LHCN-M2 (cell line): ENCODE results near the gene HPS3. TPM values are rescaled to one million over a fixed set of nuclear protein-coding genes. Genes with fewer than 3 reads are reported as not detected.
"Not testable (repeated sequence)": the region's sequence is repeated elsewhere in the genome, so short reads cannot be mapped to it uniquely, and the experiment has no call there.

ENCODE experiments used
- DNase-seq: peaks from one replicate; pipeline ENCODE4 v3.0.0-alpha.2; 2012; ENCODE audit warnings: low read depth
- total RNA-seq: library from RNA; depleted of rRNA; stranded (reverse); fragments of >200 nt; gene quantifications from 2 replicates; pipeline ENCODE4 v1.2.3, GENCODE V29; 2014

The HPS3 gene
- total RNA-seq, 1 experiment from 2014 or later: 32.1 TPM

DNA sequence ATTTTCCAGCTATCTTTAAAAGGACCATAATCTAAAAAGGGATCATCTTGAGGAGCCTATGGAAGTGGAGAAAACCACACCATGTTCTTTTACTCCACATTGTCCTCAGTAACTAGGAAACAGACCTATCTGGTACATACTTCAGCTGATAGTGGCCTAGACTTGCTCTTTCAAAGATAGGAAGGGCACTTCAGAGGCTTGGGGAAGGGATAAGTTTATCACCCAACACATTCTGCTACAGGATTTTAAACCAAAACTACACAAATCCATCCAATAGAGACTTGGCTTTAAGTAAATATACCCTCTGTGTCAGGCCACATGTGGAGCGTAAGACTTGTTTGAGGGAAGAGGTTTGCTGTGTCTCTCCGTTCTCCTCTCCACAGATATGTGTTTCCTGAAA is 56.8 kb downstream of the HPS3 start:
- DNase-seq: no peak

DNA sequence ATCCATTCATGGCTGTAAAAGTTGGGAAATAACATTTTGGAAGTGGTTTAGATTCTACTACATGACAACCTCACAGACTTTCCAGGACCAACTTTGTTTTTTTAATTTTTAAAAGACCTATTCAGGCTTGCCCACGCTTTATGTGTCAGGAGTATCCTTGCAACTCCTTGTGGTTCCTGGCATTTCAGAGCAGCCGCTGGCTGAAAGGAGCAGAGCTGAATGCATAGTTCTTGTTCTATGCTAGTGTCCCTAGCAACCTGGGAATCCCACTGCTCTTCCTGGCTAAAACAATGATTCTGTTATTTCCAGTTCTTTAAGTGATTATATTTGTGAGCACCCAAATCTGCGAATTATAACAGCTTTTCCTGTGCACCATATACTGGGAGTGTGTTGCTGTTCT is 57.3 kb downstream of the HPS3 start:
- DNase-seq: no peak

DNA sequence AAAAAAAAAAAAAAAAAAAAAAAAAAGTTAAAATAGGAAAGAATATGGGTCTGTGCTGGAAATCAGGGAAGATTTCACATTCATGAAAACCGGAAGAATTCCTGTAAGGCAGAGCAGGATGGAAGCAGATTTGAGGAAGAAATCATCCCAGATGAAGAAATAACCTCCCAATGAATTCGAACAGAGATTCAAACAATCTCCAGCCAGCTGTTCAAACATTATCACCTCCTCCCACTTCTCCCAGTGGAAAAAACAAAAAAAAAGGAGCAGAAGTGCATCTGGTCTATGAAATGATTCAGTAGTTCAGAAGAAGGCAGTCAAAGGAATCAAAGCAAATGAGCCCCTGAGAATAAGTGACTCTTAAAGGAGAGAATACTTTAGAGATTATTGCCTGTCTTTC is 59.1 kb downstream of the HPS3 start:
- peak; percentile 60 for DNase-seq

DNA sequence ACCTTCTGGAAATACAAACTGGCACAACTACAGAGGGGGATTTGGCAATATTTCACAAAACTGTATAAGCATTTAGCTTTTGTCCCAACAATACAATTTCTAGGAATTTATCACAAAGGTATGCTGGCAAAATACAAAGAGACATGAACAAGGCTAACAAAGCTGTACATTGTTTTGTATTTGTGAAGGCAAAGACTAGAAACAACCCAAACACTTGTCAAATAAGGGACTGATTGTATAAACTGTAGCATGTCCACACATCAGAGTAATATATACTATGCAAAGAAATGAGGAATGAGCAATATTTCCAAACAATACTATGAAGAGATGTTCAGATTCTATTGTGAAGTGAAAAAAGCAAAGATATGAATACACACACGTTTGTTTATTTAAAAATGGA is 65.8 kb downstream of the HPS3 start:
- DNase-seq: no peak

DNA sequence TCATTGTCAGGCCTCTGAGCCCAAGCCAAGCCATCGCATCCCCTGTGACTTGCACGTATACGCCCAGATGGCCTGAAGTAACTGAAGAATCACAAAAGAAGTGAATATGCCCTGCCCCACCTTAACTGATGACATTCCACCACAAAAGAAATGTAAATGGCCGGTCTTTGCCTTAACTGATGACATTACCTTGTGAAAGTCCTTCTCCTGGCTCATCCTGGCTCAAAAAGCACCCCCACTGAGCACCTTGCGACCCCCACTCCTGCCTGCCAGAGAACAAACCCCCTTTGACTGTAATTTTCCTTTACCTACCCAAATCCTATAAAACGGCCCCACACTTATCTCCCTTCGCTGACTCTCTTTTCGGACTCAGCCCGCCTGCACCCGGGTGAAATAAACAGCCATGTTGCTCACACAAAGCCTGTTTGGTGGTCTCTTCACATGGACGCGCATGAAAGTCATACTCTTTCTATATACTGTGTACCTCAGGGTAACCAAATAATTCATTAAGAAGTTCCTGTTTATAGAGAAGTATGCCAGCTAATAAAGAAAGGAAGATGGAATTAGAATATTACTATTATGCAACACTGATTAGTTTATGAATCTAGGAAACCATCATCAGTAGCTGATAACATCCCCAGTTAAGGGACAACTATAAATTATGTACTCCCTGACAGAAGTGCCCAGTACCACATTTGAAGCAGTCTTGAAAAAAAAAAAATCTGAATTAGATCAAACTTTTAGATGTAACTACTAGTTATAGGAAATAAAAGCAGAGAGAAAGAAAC is 67.6 kb downstream of the HPS3 start:
- not testable (repeated sequence) for DNase-seq

DNA sequence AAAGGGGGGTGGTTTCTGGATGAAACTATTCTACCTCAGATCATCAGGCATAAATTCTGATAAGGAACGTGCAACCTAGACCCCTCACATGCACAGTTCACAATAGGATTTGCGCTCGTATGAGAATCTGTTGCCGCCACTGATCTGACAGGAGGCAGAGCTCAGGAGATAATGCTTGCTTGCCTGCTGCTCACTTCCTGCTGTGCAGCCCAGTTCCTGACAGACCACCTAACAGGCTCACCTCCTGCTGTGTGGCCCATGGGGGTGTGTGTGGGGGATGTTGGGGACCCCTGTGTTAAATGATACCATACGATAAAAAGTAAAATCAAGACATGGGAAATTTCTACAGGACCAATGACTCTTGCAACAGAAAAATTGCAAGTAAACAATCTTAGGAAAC is 68.2 kb downstream of the HPS3 start:
- no peak for DNase-seq

DNA sequence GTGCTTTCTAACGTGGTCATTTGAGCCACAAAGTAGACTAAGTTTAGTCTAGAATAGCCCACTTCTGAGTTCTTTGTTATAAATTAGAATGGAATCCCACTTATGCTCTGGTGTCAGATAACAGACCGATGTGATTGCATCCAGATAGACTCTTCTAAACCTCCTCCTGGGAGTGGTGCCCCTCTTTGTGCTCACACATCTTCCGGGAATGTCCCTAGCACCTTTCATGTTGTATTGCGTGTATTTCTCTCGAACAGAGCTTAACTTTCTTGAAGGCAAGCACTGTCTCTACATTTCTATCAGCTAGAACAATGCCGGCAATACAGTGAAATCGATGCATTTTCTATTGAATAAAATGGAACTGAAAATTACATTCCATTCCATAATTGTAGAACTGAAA is 69.2 kb downstream of the HPS3 start:
- DNase-seq: no peak

DNA sequence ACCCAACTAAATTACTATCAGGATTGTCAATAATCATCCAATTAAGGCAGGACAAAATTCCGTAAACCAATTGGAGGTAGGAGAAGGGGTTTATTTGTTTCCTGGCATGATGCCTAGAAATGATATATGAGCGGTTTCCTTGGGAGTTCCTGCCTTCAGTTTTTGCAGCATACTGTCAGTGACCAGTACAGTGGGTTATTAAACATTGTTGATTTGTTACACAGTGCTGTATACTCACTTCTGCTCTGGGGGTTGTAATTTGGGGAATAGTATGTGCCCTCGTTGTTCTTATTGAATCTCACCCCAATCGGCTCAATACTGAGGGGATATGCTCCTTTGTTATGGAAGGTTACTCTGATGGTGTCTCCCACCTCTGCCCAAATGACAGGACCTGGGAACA is 70.0 kb downstream of the HPS3 start:
- DNase-seq: peak; percentile 24

DNA sequence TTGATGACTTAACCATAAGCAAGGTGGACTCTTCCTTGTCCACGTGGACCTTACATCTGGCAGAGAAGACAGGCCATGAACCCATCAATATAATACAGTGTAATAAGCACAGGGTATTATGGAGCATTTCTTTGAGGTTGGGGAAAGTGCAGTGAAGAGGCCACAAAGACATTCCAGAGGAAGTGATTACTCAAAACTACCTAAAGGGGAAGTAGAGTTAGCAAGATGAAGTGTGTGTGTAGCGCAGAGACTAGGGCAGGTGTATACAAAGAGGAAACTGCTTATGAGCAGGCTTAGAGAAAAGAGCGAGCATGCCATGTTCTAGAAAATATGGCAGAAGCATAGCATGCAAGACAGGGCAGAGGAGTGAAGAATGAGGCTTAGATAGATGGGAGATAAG is 74.3 kb downstream of the HPS3 start:
- DNase-seq: no peak

DNA sequence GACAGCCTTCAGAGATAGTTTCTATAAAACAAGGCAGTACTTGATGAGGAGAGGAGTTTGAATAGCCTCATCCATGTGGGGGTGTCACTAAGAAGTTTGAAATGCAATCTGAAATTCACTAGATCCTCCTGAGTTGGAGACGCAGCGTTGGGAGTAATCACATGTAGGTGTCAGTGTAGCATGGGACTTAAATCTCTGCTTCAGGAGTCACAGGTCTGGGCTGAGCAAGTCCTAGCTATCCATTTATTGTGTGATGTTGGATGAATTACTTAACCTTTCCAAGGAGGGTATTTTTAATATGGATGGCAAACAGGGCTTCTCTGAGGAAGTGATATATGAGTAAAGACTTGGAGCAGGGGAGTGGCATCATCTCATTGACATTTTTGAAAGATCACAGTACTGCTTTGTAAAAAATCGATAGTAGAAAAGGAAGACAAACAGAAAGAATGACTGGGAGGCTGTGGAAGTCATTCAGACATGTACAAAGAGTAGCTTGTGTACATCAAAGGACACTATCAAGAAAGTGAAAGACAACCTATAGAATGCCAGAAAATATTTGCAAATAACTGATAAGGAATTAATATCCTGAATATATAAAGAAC is 75.1 kb downstream of the HPS3 start:
- DNase-seq: no peak

DNA sequence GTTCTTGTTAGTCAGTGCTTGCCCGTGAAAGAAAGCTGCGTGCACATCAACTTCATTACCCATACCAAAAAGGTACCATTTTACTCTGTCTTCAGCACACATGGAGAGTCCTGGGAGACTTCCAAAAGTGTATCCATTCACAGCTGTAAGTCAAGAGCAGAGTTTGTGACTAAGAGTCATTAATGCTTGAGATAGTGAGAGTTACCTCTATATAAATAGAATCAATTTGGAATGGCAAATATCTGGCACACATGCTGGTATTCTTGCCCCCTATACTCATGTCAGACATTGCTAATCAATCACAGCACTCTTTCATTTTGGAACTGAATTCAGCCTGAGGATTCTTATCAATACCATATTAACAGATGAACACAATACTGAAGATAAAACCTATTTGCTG is 78.0 kb downstream of the HPS3 start:
- DNase-seq: no peak

DNA sequence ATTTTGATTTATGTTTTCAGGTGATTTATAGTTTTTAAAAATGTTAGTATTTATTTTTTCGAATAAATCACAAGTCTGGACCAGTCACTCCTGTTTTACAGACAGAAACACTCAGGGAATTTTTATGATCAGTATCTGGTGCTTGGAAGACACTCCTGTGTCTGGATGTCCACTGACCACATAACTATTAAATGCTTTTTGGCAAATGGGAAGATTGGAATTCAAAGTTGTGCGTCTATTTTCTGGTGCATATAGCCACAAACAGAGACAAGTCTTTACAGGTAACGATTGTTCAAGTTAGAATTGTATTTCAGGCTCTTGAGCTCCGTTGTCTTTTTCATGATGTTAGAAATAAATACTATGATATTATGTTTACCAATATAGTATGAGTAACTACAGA is 80.0 kb downstream of the HPS3 start:
- no peak for DNase-seq

DNA sequence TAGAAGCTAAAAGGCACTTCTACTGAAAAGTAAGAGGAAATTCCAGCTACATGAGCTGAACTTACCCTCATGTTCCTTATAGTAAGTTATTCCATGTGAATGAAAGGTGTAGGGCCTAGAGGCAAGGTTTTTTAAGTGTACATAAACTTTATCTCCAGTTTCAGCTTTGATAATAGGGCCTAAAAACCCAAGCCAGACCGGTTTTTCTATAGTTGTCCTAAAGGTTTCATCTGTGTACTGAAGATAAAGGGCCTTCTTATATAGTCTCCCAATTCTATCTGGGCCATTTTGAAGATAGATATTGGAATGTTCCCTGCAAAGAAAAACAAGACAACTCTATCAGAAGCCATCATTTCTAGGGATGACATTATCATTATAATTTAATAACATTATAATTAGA is 82.9 kb downstream of the HPS3 start:
- no peak for DNase-seq

DNA sequence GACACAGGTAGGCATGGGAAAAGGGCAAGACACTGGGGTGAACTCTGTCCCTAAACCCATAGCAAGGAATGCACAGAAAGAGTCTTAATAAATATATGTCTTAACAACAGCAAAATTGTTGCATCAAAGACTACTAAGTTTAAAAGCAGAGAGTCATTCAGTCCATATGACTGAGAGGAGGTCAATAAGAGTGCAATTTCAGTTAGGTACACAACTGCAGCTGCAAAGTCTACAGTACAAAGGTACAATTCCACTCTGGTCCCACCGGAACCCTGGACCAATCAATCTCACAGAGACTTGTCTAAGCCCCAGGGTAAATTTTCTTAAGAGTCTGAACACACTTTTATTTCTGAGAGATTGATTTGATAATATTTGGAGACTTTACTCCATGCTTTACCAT is 85.3 kb downstream of the HPS3 start:
- no peak for DNase-seq

DNA sequence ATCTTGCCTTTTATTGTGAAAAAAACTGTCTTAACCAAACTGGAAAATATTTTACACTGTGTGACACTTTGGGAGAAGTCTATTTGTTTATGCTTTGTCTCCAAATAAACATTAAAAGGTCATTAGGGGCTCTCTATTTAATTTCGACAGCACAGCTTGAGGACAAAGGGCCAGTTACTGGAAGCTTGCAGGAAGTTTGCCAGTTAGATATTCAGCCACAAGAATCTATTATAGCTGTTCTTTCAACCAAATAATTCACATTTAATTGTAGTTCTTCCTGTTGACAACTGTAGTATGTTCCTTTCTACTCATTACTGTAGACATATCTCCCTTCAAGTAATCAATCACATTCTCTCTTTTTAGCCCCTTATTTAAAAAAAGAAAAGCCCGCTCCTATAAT is 86.1 kb downstream of the HPS3 start:
- no peak for DNase-seq

DNA sequence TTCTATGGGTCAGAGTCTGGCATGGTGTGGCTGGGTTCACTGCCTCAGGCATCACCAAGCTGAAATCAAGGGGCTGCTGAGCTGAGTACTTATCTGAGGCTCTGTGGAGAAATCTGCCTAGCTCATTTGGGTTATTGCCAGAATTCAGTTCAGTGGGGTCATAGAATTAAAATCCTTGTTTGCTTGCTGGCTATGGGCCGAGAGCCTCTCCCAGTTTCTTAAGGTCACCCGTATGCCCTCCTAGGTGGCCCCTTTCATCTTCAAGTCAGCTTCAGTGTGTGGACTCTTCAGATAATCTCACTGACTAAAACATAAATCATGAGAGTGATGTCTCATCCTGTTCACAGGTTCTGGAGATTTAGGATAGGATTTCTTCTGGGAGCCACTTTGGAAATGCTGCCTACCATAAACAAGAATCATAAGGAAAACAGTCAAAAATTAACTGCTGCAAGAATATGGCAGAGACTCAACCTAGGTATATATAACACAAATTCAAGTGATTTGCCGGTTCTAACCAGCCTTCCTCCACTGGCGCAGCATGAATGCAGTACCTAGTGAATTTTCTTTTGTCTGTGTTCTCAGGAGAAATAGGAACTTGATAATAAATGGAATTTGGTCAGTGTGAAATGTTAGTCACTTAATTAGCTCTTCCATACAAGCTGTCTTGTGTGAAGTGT is 86.9 kb downstream of the HPS3 start:
- DNase-seq: no peak

DNA sequence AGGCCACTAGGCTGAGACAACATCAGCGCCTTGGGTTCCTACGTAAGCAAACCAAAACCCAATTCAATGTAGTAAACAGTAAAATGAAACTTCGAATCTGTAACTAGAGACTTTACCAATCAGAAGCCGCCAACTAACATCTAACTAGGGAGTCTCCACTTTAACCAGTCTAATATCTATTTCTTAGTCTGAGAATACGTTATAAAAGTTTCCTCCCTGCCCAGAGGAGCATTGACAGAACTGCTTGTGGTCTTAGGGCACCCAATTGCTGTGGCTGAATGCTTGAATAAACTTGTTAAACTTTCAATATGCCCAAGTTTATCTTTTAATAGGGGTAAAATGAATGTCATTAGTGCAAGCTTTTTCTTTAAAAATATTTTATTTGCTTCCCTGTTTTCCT is 87.9 kb downstream of the HPS3 start:
- DNase-seq: no peak

DNA sequence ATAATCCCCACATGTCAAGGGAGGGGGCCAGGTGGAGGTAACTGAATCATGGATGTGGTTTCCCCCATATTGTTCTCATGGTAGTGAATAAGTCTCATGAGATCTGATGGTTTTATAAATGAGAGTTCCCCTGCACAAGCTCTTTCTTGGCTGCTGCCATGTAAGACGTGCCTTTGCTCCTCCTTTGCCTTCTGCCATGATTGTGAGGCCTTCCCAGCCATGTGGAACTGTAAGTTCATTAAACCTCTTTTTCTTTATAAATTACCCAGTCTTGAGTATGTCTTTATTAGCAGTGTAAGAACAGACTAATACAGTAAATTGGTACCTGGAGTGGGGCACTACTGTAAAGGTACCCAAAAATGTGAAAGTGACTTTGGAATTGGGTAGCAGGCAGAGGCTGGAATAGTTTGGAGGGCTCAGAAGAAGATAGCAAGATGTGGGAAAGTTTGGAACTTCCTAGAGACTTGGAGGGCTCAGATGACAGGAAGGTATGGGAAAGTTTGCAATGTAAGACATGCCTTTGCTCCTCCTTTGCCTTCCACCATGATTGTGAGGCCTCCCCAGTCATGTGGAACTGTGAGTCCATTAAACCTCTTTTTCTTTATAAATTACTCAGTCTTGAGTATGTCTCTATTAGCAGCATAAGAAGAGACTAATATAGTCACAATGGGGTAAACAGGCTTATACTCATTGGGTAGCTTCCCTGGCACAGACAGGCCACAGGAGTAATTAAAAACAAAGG is 90.1 kb downstream of the HPS3 start:
- DNase-seq: not testable (repeated sequence)

DNA sequence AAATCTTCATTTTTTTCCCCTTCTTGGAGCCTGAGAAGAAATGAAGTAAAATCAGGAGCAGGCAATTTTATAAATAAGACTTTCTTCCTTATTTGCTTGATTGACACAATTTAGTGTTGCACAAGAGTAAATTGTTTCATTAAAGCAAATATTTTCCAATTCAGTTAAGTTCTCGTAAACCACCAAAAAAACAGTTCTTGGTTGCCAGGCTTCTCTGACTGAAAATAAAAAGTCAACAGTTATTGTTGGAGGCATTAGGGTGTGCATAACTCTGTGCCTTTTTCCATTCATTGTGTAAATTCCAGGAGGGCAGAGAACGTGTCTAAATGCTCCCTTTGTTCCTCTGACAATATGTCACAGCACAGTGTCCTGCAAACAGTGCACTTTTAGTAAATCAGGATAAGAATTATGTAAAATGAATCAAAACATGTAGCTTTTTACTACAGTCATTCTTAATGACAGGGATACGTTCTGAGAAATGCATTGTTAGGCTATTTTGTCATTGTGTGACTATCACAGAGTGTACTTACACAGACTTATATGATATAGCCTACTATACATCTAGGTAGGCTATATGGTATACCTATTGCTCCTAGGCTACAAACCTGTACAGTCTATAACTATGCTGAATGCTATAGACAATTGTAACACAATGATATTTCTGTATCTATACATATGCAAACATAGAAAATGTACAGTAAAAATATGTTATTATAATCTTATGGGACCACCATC is 92.5 kb downstream of the HPS3 start, which contains the start of gene CP:
TSS of gene CP (minus strand) at position 47 of the 735 bp plus-strand sequence. CDS start at position 10, 37 bp downstream.
- no peak for DNase-seq
